MCF 10A (cell line): ENCODE results near the gene BCCIP. TPM values are rescaled to one million over a fixed set of nuclear protein-coding genes. Genes with fewer than 3 reads are reported as not detected.

Experiments used
- BruUV-seq: library from RNA; stranded (reverse); fragments of 400-500 nt; replicated peaks from 2 replicates; lab custom pipeline; 2021; lab: Mats Ljungman, UMichigan
- CTCF ChIA-PET: fragments of 300-600 bp; sonication (Branson Sonifier 250); formaldehyde crosslinking; extraction: SDS; loops from one replicate; lab custom pipeline; 2021; ENCODE audit warnings: antibody characterized with exemption, inconsistent platforms; lab: Yijun Ruan, JAX
- POLR2A ChIA-PET: fragments of 300-600, 350-650 bp; sonication (Branson Sonifier 250); formaldehyde crosslinking; extraction: SDS; loops from one replicate; lab custom pipeline; 2020; ENCODE audit warnings: antibody characterized with exemption, inconsistent platforms; lab: Yijun Ruan, JAX
- DNase-seq: peaks from one replicate; pipeline ENCODE4 v3.0.0-alpha.2; 2018; ENCODE audit not compliant: unreplicated experiment
- H3K27ac Mint-ChIP-seq: one replicate; pipeline ENCODE4 v1.8.0; 2022; ENCODE audit warnings: mild to moderate bottlenecking, low read depth, mixed read lengths; ENCODE audit not compliant: unreplicated experiment
- H3K27me3 Mint-ChIP-seq: one replicate; pipeline ENCODE4 v1.8.0; 2022; ENCODE audit warnings: mixed read lengths; ENCODE audit not compliant: insufficient read depth, unreplicated experiment
- H3K36me3 Mint-ChIP-seq: one replicate; pipeline ENCODE4 v1.8.0; 2022; ENCODE audit warnings: mild to moderate bottlenecking, moderate library complexity, mixed read lengths; ENCODE audit not compliant: insufficient read depth, unreplicated experiment
- H3K4me1 Mint-ChIP-seq: one replicate; pipeline ENCODE4 v1.8.0; 2022; ENCODE audit warnings: mixed read lengths; ENCODE audit not compliant: insufficient read depth, unreplicated experiment
- H3K4me3 Mint-ChIP-seq: one replicate; pipeline ENCODE4 v1.8.0; 2022; ENCODE audit warnings: mild to moderate bottlenecking, moderate library complexity, mixed read lengths; ENCODE audit not compliant: unreplicated experiment
- H3K9me3 Mint-ChIP-seq: one replicate; pipeline ENCODE4 v1.8.0; 2022; ENCODE audit warnings: mixed read lengths; ENCODE audit not compliant: unreplicated experiment
- intact Hi-C: fragments of 100-400 bp; cut with micrococcal nuclease; formaldehyde crosslinking; loops from 2 replicates; pipeline ENCODE4 v1.14.1; 2022
- total RNA-seq: library from RNA; stranded (reverse); gene quantifications from 2 replicates; pipeline ENCODE4 v1.2.3, GENCODE V29; 2022
- TF ChIP-seq, protein P1 (sequence below): fragments of 200-600 bp; IDR thresholded peaks from one replicate; pipeline ENCODE4 v1.8.0; 2022; ENCODE audit warnings: antibody characterized with exemption, mild to moderate bottlenecking; ENCODE audit not compliant: unreplicated experiment

BCCIP gene
- total RNA-seq, 1 experiment from 2014 or later: 88.2 TPM

GRCh38 chr10:125848371-125848770, 25.0 kb downstream of the BCCIP start:
- DNase-seq: no peak
- no peak overlapping the region for H3K4me3 Mint-ChIP-seq
- ChIA-PET CTCF (interaction anchor here (0.6 kb wide), 1 partner anchor 157 kb away, joined by 3 read pairs; no protein-coding TSS in a partner anchor), POLR2A (no interaction called here)
- peaks cover 64% of the 10 kb centered on the region for H3K36me3 Mint-ChIP-seq
- no peak overlapping the region for H3K27ac Mint-ChIP-seq
- TF ChIP-seq, protein P1, sequence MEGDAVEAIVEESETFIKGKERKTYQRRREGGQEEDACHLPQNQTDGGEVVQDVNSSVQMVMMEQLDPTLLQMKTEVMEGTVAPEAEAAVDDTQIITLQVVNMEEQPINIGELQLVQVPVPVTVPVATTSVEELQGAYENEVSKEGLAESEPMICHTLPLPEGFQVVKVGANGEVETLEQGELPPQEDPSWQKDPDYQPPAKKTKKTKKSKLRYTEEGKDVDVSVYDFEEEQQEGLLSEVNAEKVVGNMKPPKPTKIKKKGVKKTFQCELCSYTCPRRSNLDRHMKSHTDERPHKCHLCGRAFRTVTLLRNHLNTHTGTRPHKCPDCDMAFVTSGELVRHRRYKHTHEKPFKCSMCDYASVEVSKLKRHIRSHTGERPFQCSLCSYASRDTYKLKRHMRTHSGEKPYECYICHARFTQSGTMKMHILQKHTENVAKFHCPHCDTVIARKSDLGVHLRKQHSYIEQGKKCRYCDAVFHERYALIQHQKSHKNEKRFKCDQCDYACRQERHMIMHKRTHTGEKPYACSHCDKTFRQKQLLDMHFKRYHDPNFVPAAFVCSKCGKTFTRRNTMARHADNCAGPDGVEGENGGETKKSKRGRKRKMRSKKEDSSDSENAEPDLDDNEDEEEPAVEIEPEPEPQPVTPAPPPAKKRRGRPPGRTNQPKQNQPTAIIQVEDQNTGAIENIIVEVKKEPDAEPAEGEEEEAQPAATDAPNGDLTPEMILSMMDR: no peak
- H3K9me3 Mint-ChIP-seq: no peaks in the 10 kb centered on the region
- H3K27me3 Mint-ChIP-seq: no peaks in the 10 kb centered on the region
- H3K4me1 Mint-ChIP-seq: no peaks in the 10 kb centered on the region
- intact Hi-C loops: no loop called here
- no TSS peak for BruUV-seq

GRCh38 chr10:125848857-125849256, 25.5 kb downstream of the BCCIP start:
- BruUV-seq: no TSS peak
- no peak for DNase-seq
- Mint-ChIP-seq H3K27me3 (no peaks in the 10 kb centered on the region), H3K9me3 (no peaks in the 10 kb centered on the region), H3K36me3 (peaks cover 69% of the 10 kb centered on the region), H3K27ac (no peak overlapping the region), H3K4me1 (no peaks in the 10 kb centered on the region), H3K4me3 (no peak overlapping the region)
- intact Hi-C loops: no loop called here
- POLR2A ChIA-PET: no interaction called here
- TF ChIP-seq, protein P1: no peak
- CTCF ChIA-PET: interaction anchor here (0.6 kb wide), 1 partner anchor 156 kb away, joined by 3 read pairs; no protein-coding TSS in a partner anchor

- no peak for DNase-seq
- Mint-ChIP-seq H3K9me3 (no peaks in the 10 kb centered on the region), H3K4me1 (no peaks in the 10 kb centered on the region), H3K36me3 (peaks cover 75% of the 10 kb centered on the region), H3K4me3 (no peak overlapping the region), H3K27ac (no peak overlapping the region), H3K27me3 (no peaks in the 10 kb centered on the region)
- TF ChIP-seq, protein P1: no peak
- intact Hi-C loops: no loop called here
- CTCF ChIA-PET: no interaction called here
- POLR2A ChIA-PET: no interaction called here
- BruUV-seq: no TSS peak
Observed at GRCh38 chr10:125849448-125849847, 26.1 kb downstream of the BCCIP start.

- Mint-ChIP-seq H3K4me3 (no peak overlapping the region), H3K9me3 (no peaks in the 10 kb centered on the region), H3K36me3 (peaks cover 79% of the 10 kb centered on the region), H3K4me1 (no peaks in the 10 kb centered on the region), H3K27ac (no peak overlapping the region), H3K27me3 (no peaks in the 10 kb centered on the region)
- ChIA-PET POLR2A (interaction anchor here (1.0 kb wide), 1 partner anchor 15 kb away, joined by 3 read pairs; no protein-coding TSS in a partner anchor), CTCF (interaction anchor here (0.6 to 0.7 kb wide), 2 partner anchors 20 to 556 kb away, joined by 3 to 4 read pairs; no protein-coding TSS in a partner anchor)
- TF ChIP-seq, protein P1: no peak
- no peak for DNase-seq
- no TSS peak for BruUV-seq
- intact Hi-C loops: no loop called here
Observed at GRCh38 chr10:125850766-125851731, 27.7 kb downstream of the BCCIP start.
